GM23338 (cell line): ENCODE results near the gene RBL1. TPM values are rescaled to one million over a fixed set of nuclear protein-coding genes. Genes with fewer than 3 reads are reported as not detected.

Source experiments
- ATAC-seq: fragments of 200-7000 bp; cut with Tn5 transposase; 3 replicates; pipeline ENCODE4 v1.9.1; 2020
- DNase-seq: peaks from one replicate; pipeline ENCODE4 v3.0.0-alpha.2; 2015; ENCODE audit warnings: low spot score
- H2AFZ ChIP-seq: fragments of 200-600 bp; sonication (generic); 2 replicates; pipeline ENCODE4 v1.8.0; 2016; ENCODE audit warnings: antibody characterized with exemption, mild to moderate bottlenecking, moderate library complexity
- H3F3A ChIP-seq: fragments of 200-600 bp; sonication (generic); replicated peaks from 2 replicates; pipeline ENCODE4 v1.8.0; 2017; ENCODE audit warnings: antibody characterized with exemption, mixed run types, low read depth
- H3K27ac ChIP-seq: fragments of 200-600 bp; sonication (generic); 2 replicates; pipeline ENCODE4 v1.6.1; 2016; ENCODE audit warnings: low read depth
- H3K27me3 ChIP-seq: fragments of 200-600 bp; sonication (generic); 2 replicates; pipeline ENCODE4 v1.8.0; 2016; ENCODE audit warnings: mild to moderate bottlenecking, mixed run types, moderate library complexity; ENCODE audit not compliant: insufficient read depth
- H3K36me3 ChIP-seq: fragments of 200-600 bp; sonication (generic); 2 replicates; pipeline ENCODE4 v1.8.0; 2016; ENCODE audit warnings: mild to moderate bottlenecking; ENCODE audit not compliant: insufficient read depth
- H3K4me1 ChIP-seq: fragments of 200-600 bp; sonication (generic); 2 replicates; pipeline ENCODE4 v1.8.0; 2016; ENCODE audit warnings: mild to moderate bottlenecking, moderate library complexity; ENCODE audit not compliant: insufficient read depth
- H3K4me2 ChIP-seq: fragments of 200-600 bp; sonication (generic); 2 replicates; pipeline ENCODE4 v1.7.1; 2017; ENCODE audit warnings: mixed run types
- H3K4me3 ChIP-seq: fragments of 200-600 bp; sonication (generic); 2 replicates; pipeline ENCODE4 v1.6.1; 2016; ENCODE audit warnings: mixed run types
- H3K79me2 ChIP-seq: fragments of 200-600 bp; sonication (generic); replicated peaks from 2 replicates; pipeline ENCODE4 v1.8.0; 2017; ENCODE audit warnings: mild to moderate bottlenecking; ENCODE audit not compliant: insufficient read depth
- H3K9me2 ChIP-seq: fragments of 200-600 bp; sonication (generic); 2 replicates; pipeline ENCODE4 v1.8.0; 2017; ENCODE audit not compliant: insufficient read depth
- H4K20me1 ChIP-seq: fragments of 200-600 bp; sonication (generic); replicated peaks from 2 replicates; pipeline ENCODE4 v1.8.0; 2017; ENCODE audit warnings: mild to moderate bottlenecking; ENCODE audit not compliant: insufficient read depth
- H3K27ac Mint-ChIP-seq: 2 replicates; pipeline ENCODE4 v1.8.0; 2020; ENCODE audit warnings: inconsistent platforms, mild to moderate bottlenecking, moderate library complexity, mixed read lengths
- H3K27me3 Mint-ChIP-seq: 3 replicates; pipeline ENCODE4 v1.8.0; 2022; ENCODE audit warnings: low read depth, mild to moderate bottlenecking, moderate library complexity, mixed read lengths, inconsistent platforms; ENCODE audit not compliant: insufficient read depth, poor library complexity
- H3K36me3 Mint-ChIP-seq: 3 replicates; pipeline ENCODE4 v1.8.0; 2021; ENCODE audit warnings: low read depth, mild to moderate bottlenecking, inconsistent platforms, moderate library complexity, mixed read lengths
- H3K4me1 Mint-ChIP-seq: 3 replicates; pipeline ENCODE4 v1.8.0; 2020; ENCODE audit warnings: mild to moderate bottlenecking, inconsistent platforms, mixed read lengths
- H3K4me3 Mint-ChIP-seq: 3 replicates; pipeline ENCODE4 v1.8.0; 2021; ENCODE audit warnings: moderate library complexity, mild to moderate bottlenecking, inconsistent platforms, mixed read lengths
- H3K9me3 Mint-ChIP-seq: 3 replicates; pipeline ENCODE4 v1.8.0; 2020; ENCODE audit warnings: moderate library complexity, mild to moderate bottlenecking, inconsistent platforms, mixed read lengths
- POLR2AphosphoS5 ChIP-seq: IDR thresholded peaks from 2 replicates; pipeline ENCODE4 v1.6.1; 2016; ENCODE audit warnings: antibody characterized with exemption, low read depth
- ZNF114 ChIP-seq: fragments of 250-450 bp; sonication (Bioruptor Pico); IDR thresholded peaks from 2 replicates; pipeline ENCODE4 v1.5.0; 2020; ENCODE audit warnings: mild to moderate bottlenecking, moderate library complexity
- ZNF462 ChIP-seq: fragments of 250-450 bp; sonication (Bioruptor Pico); IDR thresholded peaks from 2 replicates; pipeline ENCODE4 v1.5.0; 2020; ENCODE audit warnings: mild to moderate bottlenecking, moderate library complexity
- polyA plus RNA-seq: library from polyadenylated mRNA; unstranded; fragments of >200 nt; fragmentation: Nextera tagmentation; extraction: Ambion mirVana; gene quantifications from 2 replicates; pipeline ENCODE4 v1.2.1, GENCODE V29; 2016
- total RNA-seq: library from RNA; depleted of rRNA; stranded (reverse); fragments of >200 nt; shearing (Covaris generic); gene quantifications from 2 replicates; pipeline ENCODE4 v1.2.3, GENCODE V29; 2014

Gene RBL1
- total and polyA plus RNA-seq, 2 experiments from 2014 or later: 6.4 to 12.6 TPM

GRCh38 chr20:37102571-37102970, 6.8 kb upstream of the RBL1 start (continued):
- TF ChIP-seq POLR2AphosphoS5 (no peak), ZNF462 (CRISPR knock-in tag) (no peak), ZNF114 (CRISPR knock-in tag) (no peak)

- Mint-ChIP-seq H3K4me1 (peaks cover 25% of the 10 kb centered on the region), H3K36me3 (peaks cover 15% of the 10 kb centered on the region), H3K9me3 (no peaks in the 10 kb centered on the region; the same call in 2 of the 3 replicates), H3K27me3 (peaks cover 12% of the 10 kb centered on the region), H3K4me3 (peak overlapping the region; percentile 90), H3K27ac (peak overlapping the region; percentile 100)
- TF ChIP-seq ZNF462 (CRISPR knock-in tag): no peak
- Histone ChIP-seq H2AFZ (peak overlapping the region; percentile 81), H3K4me3 (peak overlapping the region; percentile 68), H3K4me1 (peaks cover 20% of the 10 kb centered on the region), H3K79me2 (peaks cover 22% of the 10 kb centered on the region), H3K27me3 (no peaks in the 10 kb centered on the region), H3F3A (no peaks in the 10 kb centered on the region), H3K4me2 (peak overlapping the region; percentile 78), H3K27ac (peak overlapping the region; percentile 99; the same call in 1 of the 2 replicates), H3K36me3 (no peaks in the 10 kb centered on the region), H3K9me2 (no peaks in the 10 kb centered on the region), H4K20me1 (peaks cover 5% of the 10 kb centered on the region; the same call in 1 of the 2 replicates)
- DNase-seq (no peak), ATAC-seq (no peak; the same call in 2 of the 3 replicates)
Observed at GRCh38 chr20:37096415-37097041, 731 bp upstream of the RBL1 start.
